Osteoblast (primary cell): ENCODE measurements around the gene CDH11. TPM values are rescaled to one million over a fixed set of nuclear protein-coding genes. Genes with fewer than 3 reads are reported as not detected.
A peak's percentile ranks its signal among the peaks of the same experiment; 100 is the strongest.

Experiments used
- DNase-seq: peaks from one replicate; pipeline ENCODE4 v3.0.0; 2011; ENCODE audit warnings: low spot score, mixed read lengths; ENCODE audit not compliant: insufficient read length; ENCODE audit errors: missing footprints
- H2AFZ ChIP-seq: 2 replicates; pipeline ENCODE4 v1.6.0; 2011; ENCODE audit warnings: mild to moderate bottlenecking, low read length
- H3K27ac ChIP-seq: 2 replicates; pipeline ENCODE4 v1.5.1; 2011; ENCODE audit warnings: mild to moderate bottlenecking, low read depth, low read length, moderate library complexity
- H3K27me3 ChIP-seq: 2 replicates; pipeline ENCODE4 v1.6.0; 2012; ENCODE audit warnings: mild to moderate bottlenecking, control low read depth, inconsistent platforms, low read length, moderate library complexity; ENCODE audit not compliant: insufficient read depth
- H3K36me3 ChIP-seq: 2 replicates; pipeline ENCODE4 v1.5.1; 2011; ENCODE audit warnings: mild to moderate bottlenecking, low read length, control low read depth, moderate library complexity; ENCODE audit not compliant: insufficient read depth
- H3K4me1 ChIP-seq: 2 replicates; pipeline ENCODE4 v1.5.1; 2011; ENCODE audit warnings: mild to moderate bottlenecking, low read length, control low read depth, moderate library complexity; ENCODE audit not compliant: insufficient read depth
- H3K4me2 ChIP-seq: 2 replicates; pipeline ENCODE4 v1.6.0; 2011; ENCODE audit warnings: mild to moderate bottlenecking, low read length; ENCODE audit not compliant: insufficient read depth
- H3K4me3 ChIP-seq: fragments of 200-600 bp; sonication (generic); 3 replicates; pipeline ENCODE4 v1.5.1; 2012; ENCODE audit warnings: mild to moderate bottlenecking, low read length, inconsistent platforms; ENCODE audit not compliant: insufficient read depth
- H3K79me2 ChIP-seq: 2 replicates; pipeline ENCODE4 v1.6.0; 2012; ENCODE audit warnings: mild to moderate bottlenecking, low read length, control low read depth, inconsistent platforms; ENCODE audit not compliant: insufficient read depth
- H3K9me3 ChIP-seq: 2 replicates; pipeline ENCODE4 v1.5.1; 2011; ENCODE audit warnings: low read depth, low read length, control low read depth
- H4K20me1 ChIP-seq: 2 replicates; pipeline ENCODE4 v1.6.0; 2012; ENCODE audit warnings: mild to moderate bottlenecking, low read length, control low read depth; ENCODE audit not compliant: insufficient read depth
- CTCF ChIP-seq: IDR thresholded peaks from 2 replicates; pipeline ENCODE4 v1.5.1; 2011; ENCODE audit warnings: mild to moderate bottlenecking, low read depth, low read length, moderate library complexity; ENCODE audit errors: extremely low read depth
- total RNA-seq: library from RNA; depleted of rRNA; stranded (reverse); fragments of >200 nt; gene quantifications from 2 replicates; pipeline ENCODE4 v1.2.3, GENCODE V29; 2012

Gene CDH11
- total RNA-seq, 1 donor: 1,116 TPM

GRCh38 chr16:65005696-65006095 lies 116.2 kb downstream of the CDH11 start:
- H3K27me3 ChIP-seq: no peaks in the 10 kb centered on the region
- H3K79me2 ChIP-seq: peaks cover 79% of the 10 kb centered on the region
- H3K36me3 ChIP-seq: peaks cover 60% of the 10 kb centered on the region
- H3K4me1 ChIP-seq: peaks cover 20% of the 10 kb centered on the region
- H3K27ac ChIP-seq: peak overlapping the region; percentile 0
- H4K20me1 ChIP-seq: peaks cover 49% of the 10 kb centered on the region
- H3K4me3 ChIP-seq: no peak overlapping the region
- no peak for TF ChIP-seq CTCF
- no peak overlapping the region for H2AFZ ChIP-seq
- H3K4me2 ChIP-seq: no peak overlapping the region
- DNase-seq: no peak
- no peaks in the 10 kb centered on the region for H3K9me3 ChIP-seq

- H2AFZ ChIP-seq: no peak overlapping the region
- peaks cover 69% of the 10 kb centered on the region for H3K36me3 ChIP-seq
- no peak overlapping the region for H3K27ac ChIP-seq
- peaks cover 13% of the 10 kb centered on the region for H3K4me1 ChIP-seq
- no peaks in the 10 kb centered on the region for H3K9me3 ChIP-seq
- H3K4me3 ChIP-seq: no peak overlapping the region
- peaks cover 38% of the 10 kb centered on the region for H4K20me1 ChIP-seq
- peaks cover 68% of the 10 kb centered on the region for H3K79me2 ChIP-seq
- no peaks in the 10 kb centered on the region for H3K27me3 ChIP-seq
- H3K4me2 ChIP-seq: no peak overlapping the region
- DNase-seq: no peak
- no peak for TF ChIP-seq CTCF
Measured at GRCh38 chr16:65004570-65004969, 117.3 kb downstream of the CDH11 start.

- no peaks in the 10 kb centered on the region for H3K9me3 ChIP-seq
- no peak overlapping the region for H3K4me3 ChIP-seq
- peak overlapping the region; percentile 38 for H3K27ac ChIP-seq
- peaks cover 13% of the 10 kb centered on the region for H3K4me1 ChIP-seq
- no peaks in the 10 kb centered on the region for H3K27me3 ChIP-seq
- H2AFZ ChIP-seq: no peak overlapping the region
- no peak for TF ChIP-seq CTCF
- no peak overlapping the region for H3K4me2 ChIP-seq
- peaks cover 75% of the 10 kb centered on the region for H3K36me3 ChIP-seq
- peaks cover 36% of the 10 kb centered on the region for H4K20me1 ChIP-seq
- no peak for DNase-seq
- H3K79me2 ChIP-seq: peaks cover 62% of the 10 kb centered on the region
Measured at GRCh38 chr16:65003621-65004020, 118.2 kb downstream of the CDH11 start.

- no peak overlapping the region for H3K4me3 ChIP-seq
- no peak for TF ChIP-seq CTCF
- no peak overlapping the region for H3K4me2 ChIP-seq
- H3K4me1 ChIP-seq: peaks cover 13% of the 10 kb centered on the region
- H3K27me3 ChIP-seq: no peaks in the 10 kb centered on the region
- H3K79me2 ChIP-seq: peaks cover 62% of the 10 kb centered on the region
- H4K20me1 ChIP-seq: peaks cover 30% of the 10 kb centered on the region
- peak; percentile 88 for DNase-seq
- peaks cover 83% of the 10 kb centered on the region for H3K36me3 ChIP-seq
- peak overlapping the region; percentile 84 for H3K27ac ChIP-seq
- H2AFZ ChIP-seq: no peak overlapping the region
- no peaks in the 10 kb centered on the region for H3K9me3 ChIP-seq
Measured at GRCh38 chr16:65002265-65002664, 119.6 kb downstream of the CDH11 start.
